MM.1S (cell line): Measurements from ENCODE around the gene CD79A.

ENCODE experiments used
- CTCF ChIP-seq: fragments of 300-600 bp; sonication (generic); IDR thresholded peaks from 2 replicates; pipeline ENCODE4 v1.5.1; 2016; ENCODE audit warnings: antibody characterized with exemption, low read length, mixed read lengths
- EZH2 ChIP-seq: fragments of 300-600 bp; sonication (generic); optimal IDR thresholded peaks from 2 replicates; pipeline ENCODE3; 2017; ENCODE audit warnings: low read depth, mild to moderate bottlenecking, antibody characterized with exemption, low read length, mixed read lengths
- EZH2phosphoT487 ChIP-seq: fragments of 300-600 bp; sonication (generic); IDR thresholded peaks from 2 replicates; pipeline ENCODE4 v1.6.1; 2018; ENCODE audit warnings: antibody characterized with exemption, low read length

GRCh38 chr19:41872775-41873647 lies 4.1 kb upstream of the CD79A start:
- TF ChIP-seq CTCF (peak; percentile 57), EZH2 (no peak), EZH2phosphoT487 (no peak)
